ENCODE measurements around the gene COBL. TPM values are rescaled to one million over a fixed set of nuclear protein-coding genes. Genes with fewer than 3 reads are reported as not detected.

COBL gene
- total RNA-seq, 1 experiment from 2014 or later = 52.3 TPM

GRCh38 chr7:51022821-51023220 lies 293.8 kb downstream of the COBL start:
- no CpG with 5 or more reads among the region's 6 CpGs for WGBS (ENCODE audit: extremely low coverage, insufficient read length, low lambda C conversion rate)
- DNase-seq = no peak
- Histone ChIP-seq H3K79me2 (ENCODE audit: insufficient read depth, low read length) (no peaks in the 10 kb centered on the region), H4K91ac (ENCODE audit: insufficient read length, low read depth, low read length) (no peak overlapping the region), H2AK5ac (ENCODE audit: insufficient read length, low read length) (no peak overlapping the region), H2BK12ac (ENCODE audit: insufficient read length, low read depth, low read length) (no peak overlapping the region), H3K9ac (ENCODE audit: extremely low read depth, insufficient read length, low read length) (no peak overlapping the region), H3K4me2 (ENCODE audit: insufficient read depth, insufficient read length, low read length) (no peak overlapping the region), H2AFZ (ENCODE audit: low read length) (no peak overlapping the region), H2BK5ac (ENCODE audit: insufficient read length, low read length) (no peak overlapping the region), H3K27me3 (ENCODE audit: insufficient read depth, low read length) (no peaks in the 10 kb centered on the region), H3K79me1 (ENCODE audit: insufficient read depth, low read depth, low read length, poor library complexity, severe bottlenecking) (no peaks in the 10 kb centered on the region), H3K27ac (ENCODE audit: insufficient read length, low read depth, low read length) (no peak overlapping the region), H3K14ac (ENCODE audit: insufficient read depth, low read length) (no peak overlapping the region), H2BK120ac (ENCODE audit: low read depth, low read length, poor library complexity, severe bottlenecking) (no peak overlapping the region), H4K8ac (replicated peaks; ENCODE audit: insufficient read length, low read depth, low read length) (no peak overlapping the region), H3K18ac (ENCODE audit: insufficient read length, low read depth, low read length) (no peak overlapping the region), H2BK15ac (ENCODE audit: low read depth, low read length) (no peak overlapping the region), H4K20me1 (ENCODE audit: control insufficient read depth, insufficient read depth, insufficient read length) (no peaks in the 10 kb centered on the region), H3K56ac (ENCODE audit: insufficient read length, low read depth, low read length) (no peak overlapping the region), H3K4me1 (ENCODE audit: insufficient read depth, low read length) (no peaks in the 10 kb centered on the region; the same call in 1 of the 2 replicates), H2BK20ac (ENCODE audit: low read depth, low read length, poor library complexity, severe bottlenecking) (no peak overlapping the region), H3K4ac (ENCODE audit: low read depth, low read length) (no peak overlapping the region), H3K23ac (ENCODE audit: insufficient read length, low read depth, low read length) (no peak overlapping the region), H3T11ph (ENCODE audit: low read length) (no peak overlapping the region), H3K9me3 (ENCODE audit: control insufficient read depth, low read depth, low read length) (no peaks in the 10 kb centered on the region), H3K23me2 (ENCODE audit: insufficient read length, low read depth, low read length, poor library complexity, severe bottlenecking) (no peaks in the 10 kb centered on the region), H4K5ac (ENCODE audit: insufficient read length, low read depth, low read length) (no peak overlapping the region)
- H3K27me3 Mint-ChIP-seq (ENCODE audit: low read depth) = no peaks in the 10 kb centered on the region
- no peak overlapping the region for H3K27ac Mint-ChIP-seq
- H3K9me3 Mint-ChIP-seq = no peaks in the 10 kb centered on the region
- H3K36me3 Mint-ChIP-seq (ENCODE audit: insufficient read depth in 1 of 3, low read depth in 3 of 3) = peaks cover 7 to 43% (median 41%) of the 10 kb centered on the region in 3 experiments
- H3K4me3 Mint-ChIP-seq = no peak overlapping the region
- H3K4me1 Mint-ChIP-seq = peaks cover 0 to 3% of the 10 kb centered on the region in 2 experiments; a peak in 1 of 4 replicates
- TF ChIP-seq CTCF (conservative IDR thresholded peaks at IDR 0.05) = no peak

Measured in H9 (cell line).